SKM-1 (cell line): Measurements from ENCODE around the gene TOR1AIP1.

Experiments
- DNase-seq: peaks from one replicate; lab custom pipeline; 2025; ENCODE audit not compliant: unreplicated experiment; lab: John Stamatoyannopoulos, UW

TOR1AIP1 gene

GRCh38 chr1:179881642-179882252, 338 bp upstream of the TOR1AIP1 start:
- DNase-seq: no peak

- DNase-seq: no peak
Measured at GRCh38 chr1:179883040-179883744, 1.1 kb downstream of the TOR1AIP1 start.

GRCh38 chr1:179883745-179884138, 1.7 kb downstream of the TOR1AIP1 start:
- no peak for DNase-seq

GRCh38 chr1:179888071-179888470, 6.0 kb downstream of the TOR1AIP1 start:
- peak; percentile 39 for DNase-seq

GRCh38 chr1:179889589-179889988, 7.5 kb downstream of the TOR1AIP1 start:
- DNase-seq: no peak

- DNase-seq: no peak
Measured at GRCh38 chr1:179910934-179911333, 28.8 kb downstream of the TOR1AIP1 start.

- no peak for DNase-seq
Measured at GRCh38 chr1:179911812-179912211, 29.7 kb downstream of the TOR1AIP1 start.

- DNase-seq: no peak
Measured at GRCh38 chr1:179917601-179918429, 35.7 kb downstream of the TOR1AIP1 start.

- no peak for DNase-seq
Measured at GRCh38 chr1:179921472-179921871, 39.4 kb downstream of the TOR1AIP1 start.

- no peak for DNase-seq
Measured at GRCh38 chr1:179921981-179922872, 40.1 kb downstream of the TOR1AIP1 start.

GRCh38 chr1:179923029-179923428, 40.9 kb downstream of the TOR1AIP1 start:
- peak; percentile 52 for DNase-seq

GRCh38 chr1:179924268-179924667, 42.2 kb downstream of the TOR1AIP1 start:
- no peak for DNase-seq

GRCh38 chr1:179925302-179925701, 43.2 kb downstream of the TOR1AIP1 start:
- DNase-seq: no peak

GRCh38 chr1:179925922-179926849, 44.1 kb downstream of the TOR1AIP1 start:
- no peak for DNase-seq

- DNase-seq: no peak
Measured at GRCh38 chr1:179926850-179927205, 44.7 kb downstream of the TOR1AIP1 start.

- no peak for DNase-seq
Measured at GRCh38 chr1:179929955-179930798, 48.1 kb downstream of the TOR1AIP1 start.

GRCh38 chr1:179930867-179931266, 48.8 kb downstream of the TOR1AIP1 start:
- DNase-seq: no peak

- no peak for DNase-seq
Measured at GRCh38 chr1:179933219-179933618, 51.1 kb downstream of the TOR1AIP1 start.

- no peak for DNase-seq
Measured at GRCh38 chr1:179935909-179936496, 53.9 kb downstream of the TOR1AIP1 start.
